HepG2 (cell line): ENCODE data around the gene GPAM. TPM values are rescaled to one million over a fixed set of nuclear protein-coding genes. Genes with fewer than 3 reads are reported as not detected.

Experiments used
- ATAC-seq: fragments of 200-7000 bp; cut with Tn5 transposase; 3 replicates; pipeline ENCODE4 v1.9.1; 2020; ENCODE audit warnings: mild to moderate bottlenecking, moderate library complexity
- BruUV-seq: library from RNA; stranded (reverse); fragments of 400-500 nt; replicated peaks from 2 replicates; lab custom pipeline; 2021; lab: Mats Ljungman, UMichigan
- CTCF ChIA-PET: fragments of 300-600 bp; formaldehyde crosslinking; extraction: SDS; loops from one replicate; lab custom pipeline; 2021; ENCODE audit warnings: low total read pairs, inconsistent platforms, low intra/inter-chr PET ratio; lab: Yijun Ruan, JAX
- POLR2A ChIA-PET: fragments of 350-600 bp; sonication (Branson Sonifier 250); formaldehyde crosslinking; loops from one replicate; lab custom pipeline; 2020; ENCODE audit warnings: antibody characterized with exemption, inconsistent platforms; lab: Yijun Ruan, JAX
- DNase-seq: peaks from one replicate; pipeline ENCODE4 v3.0.0-alpha.2; 2015; ENCODE audit warnings: low spot score
- FAIRE-seq: peaks from 3 replicates; lab custom pipeline; 2011; peaks lifted over from hg19 to GRCh38; lab: Jason Lieb, UNC
- H2AFZ ChIP-seq: one replicate; pipeline ENCODE4 v1.6.1; 2011; ENCODE audit warnings: low read length, inconsistent platforms
- H3K27ac ChIP-seq: fragments of 300-600 bp; 3 replicates; pipeline ENCODE4 v1.8.0; 2011; ENCODE audit warnings: mixed run types, mild to moderate bottlenecking, mixed read lengths, low read length, inconsistent platforms; ENCODE audit not compliant: insufficient read depth; ENCODE audit errors: extremely low read length
- H3K27me3 ChIP-seq, 2 experiments: fragments of 200-600 bp in 1 of 2; 2 replicates in 1 of 2; 3 replicates in 1 of 2; pipeline versions ENCODE4 v1.6.0 to v1.8.0; 2011; ENCODE audit warnings: low read length in 2 of 2, mild to moderate bottlenecking in 2 of 2, moderate library complexity in 2 of 2, inconsistent platforms in 1 of 2; ENCODE audit not compliant: insufficient read depth in 2 of 2, control insufficient read depth in 1 of 2
- H3K36me3 ChIP-seq, 2 experiments: fragments of 200-600 bp in 1 of 2; replicated peaks in 1 of 2; 2 replicates in 1 of 2; 3 replicates in 1 of 2; pipeline versions ENCODE4 v1.5.1 to v1.8.0; 2011; ENCODE audit warnings: low read length in 2 of 2, inconsistent platforms in 1 of 2; ENCODE audit not compliant: insufficient read depth in 2 of 2, control insufficient read depth in 1 of 2
- H3K4me1 ChIP-seq: 2 replicates; pipeline ENCODE4 v1.5.1; 2012; ENCODE audit warnings: low read length, inconsistent platforms; ENCODE audit not compliant: insufficient read depth
- H3K4me2 ChIP-seq: 2 replicates; pipeline ENCODE4 v1.6.0; 2011; ENCODE audit warnings: low read depth, low read length, inconsistent platforms
- H3K4me3 ChIP-seq, 3 experiments: fragments of 200-600 bp in 1 of 3; sonication (generic), shearing (Covaris generic) in 1 of 3; replicated peaks in 1 of 3; 2 replicates each; pipeline ENCODE4 v1.5.1; 2011 to 2016; ENCODE audit warnings: low read length in 3 of 3, inconsistent platforms in 2 of 3, low read depth in 2 of 3, mild to moderate bottlenecking in 2 of 3, control low read depth in 1 of 3, mixed read lengths in 1 of 3; ENCODE audit not compliant: insufficient read depth in 1 of 3
- H3K79me2 ChIP-seq: one replicate; pipeline ENCODE4 v1.6.1; 2011; ENCODE audit warnings: low read length, inconsistent platforms; ENCODE audit not compliant: insufficient read depth
- H3K9ac ChIP-seq: 2 replicates; pipeline ENCODE4 v1.6.0; 2011; ENCODE audit warnings: mild to moderate bottlenecking, low read depth, low read length, inconsistent platforms; ENCODE audit not compliant: insufficient read depth
- H3K9me3 ChIP-seq: 2 replicates; pipeline ENCODE4 v1.5.1; 2012; ENCODE audit warnings: mild to moderate bottlenecking, low read length
- H4K20me1 ChIP-seq: 2 replicates; pipeline ENCODE4 v1.6.0; 2011; ENCODE audit warnings: inconsistent platforms, mild to moderate bottlenecking, low read length, moderate library complexity; ENCODE audit not compliant: insufficient read depth
- CREM ChIP-seq, 2 experiments: sonication (generic) in 1 of 2; formaldehyde crosslinking in 1 of 2; IDR thresholded peaks; 2 replicates each; pipeline versions ENCODE4 v1.4.0 to v1.6.1; 2016 to 2020; ENCODE audit warnings: antibody characterized with exemption in 1 of 2, mild to moderate bottlenecking in 1 of 2, missing genetic modification reagents in 1 of 2
- FIP1L1 ChIP-seq: fragments of 200-400 bp; formaldehyde crosslinking; IDR thresholded peaks from 2 replicates; pipeline ENCODE4 v1.6.1; 2018; ENCODE audit warnings: low read depth, mild to moderate bottlenecking, low read length, moderate library complexity, borderline replicate concordance; ENCODE audit not compliant: insufficient read depth
- FOXA3 ChIP-seq: IDR thresholded peaks from 2 replicates; pipeline ENCODE4 v1.6.1; 2016; ENCODE audit warnings: missing genetic modification reagents, missing compliant biosample characterization
- HDAC2 ChIP-seq: sonication (generic); formaldehyde crosslinking; IDR thresholded peaks from 2 replicates; pipeline ENCODE4 v1.4.0; 2020; ENCODE audit warnings: missing genetic modification reagents
- HMG20A ChIP-seq: IDR thresholded peaks from 2 replicates; pipeline ENCODE4 v1.6.1; 2016; ENCODE audit warnings: borderline replicate concordance
- HNF4A ChIP-seq: sonication (generic); formaldehyde crosslinking; IDR thresholded peaks from 2 replicates; pipeline ENCODE4 v1.4.0; 2020; ENCODE audit warnings: missing genetic modification reagents
- NCOA2 ChIP-seq: sonication (generic); formaldehyde crosslinking; IDR thresholded peaks from 2 replicates; pipeline ENCODE4 v1.8.0; 2022; ENCODE audit warnings: inconsistent platforms
- NR2F1 ChIP-seq, 2 experiments: fragments of 450-650 bp in 1 of 2; formaldehyde crosslinking in 1 of 2; IDR thresholded peaks; 2 replicates each; pipeline versions ENCODE4 v1.5.0 to v1.6.1; 2016 to 2020; ENCODE audit warnings: mild to moderate bottlenecking in 1 of 2, missing compliant biosample characterization in 1 of 2, missing genetic modification reagents in 1 of 2, moderate library complexity in 1 of 2
- NR2F6 ChIP-seq, 2 experiments: IDR thresholded peaks; 2 replicates each; pipeline ENCODE4 v1.6.1; 2016; ENCODE audit warnings: antibody characterized with exemption in 1 of 2, mild to moderate bottlenecking in 1 of 2
- SOX6 ChIP-seq, 2 experiments: fragments of 450-650 bp in 1 of 2; sonication (generic) in 1 of 2; formaldehyde crosslinking in 1 of 2; IDR thresholded peaks; 2 replicates each; pipeline versions ENCODE4 v1.4.0 to v1.6.1; 2017 to 2020; ENCODE audit warnings: antibody characterized with exemption in 1 of 2, mild to moderate bottlenecking in 1 of 2, missing genetic modification reagents in 1 of 2
- ZBTB3 ChIP-seq: sonication (generic); formaldehyde crosslinking; IDR thresholded peaks from 2 replicates; pipeline ENCODE4 v1.4.0; 2020; ENCODE audit warnings: low read depth, mild to moderate bottlenecking, moderate library complexity, missing genetic modification reagents, borderline replicate concordance
- ZBTB4 ChIP-seq: sonication (generic); formaldehyde crosslinking; IDR thresholded peaks from 2 replicates; pipeline ENCODE4 v1.4.0; 2020; ENCODE audit warnings: missing genetic modification reagents, mild to moderate bottlenecking, borderline replicate concordance
- ZNF597 ChIP-seq: sonication (generic); formaldehyde crosslinking; IDR thresholded peaks from 2 replicates; pipeline ENCODE4 v1.5.0; 2020; ENCODE audit warnings: missing genetic modification reagents
- ZNF784 ChIP-seq: sonication (generic); formaldehyde crosslinking; IDR thresholded peaks from 2 replicates; pipeline ENCODE4 v1.5.1; 2020; ENCODE audit warnings: missing genetic modification reagents, mild to moderate bottlenecking, borderline replicate concordance
- ZNF83 ChIP-seq: sonication (generic); formaldehyde crosslinking; IDR thresholded peaks from 2 replicates; pipeline ENCODE4 v1.4.0; 2020; ENCODE audit warnings: missing genetic modification reagents, mild to moderate bottlenecking, borderline replicate concordance
- WGBS: methylation state at CpG from one replicate; pipeline ENCODE4 v1.1.6; 2017; ENCODE audit warnings: low lambda C conversion rate; 5-methylcytosine and 5-hydroxymethylcytosine counted together
- in situ Hi-C: cut with HindIII; loops from 2 replicates; pipeline ENCODE4 v1.10.0; 2017; ENCODE audit warnings: low pct_unique_long_range_greater_than_20kb; ENCODE audit not compliant: extremely low pct_ligation_motif_present
- intact Hi-C: fragments of 100-400 bp; cut with micrococcal nuclease; formaldehyde crosslinking; loops from one replicate; pipeline ENCODE4 v1.10.0; 2022; ENCODE audit not compliant: unreplicated experiment
- polyA plus RNA-seq, 8 experiments: library from polyadenylated mRNA; depleted of rRNA in 3 of 8; stranded (reverse) in 7 of 8; unstranded in 1 of 8; fragments of >200 nt; fragmentation: Illumina TruSeq in 4 of 8; extraction: Trizol in 4 of 8; gene quantifications; 2 replicates each; pipeline versions ENCODE4 v1.2.1 to v1.2.3, GENCODE V29; 2011 to 2016; ENCODE audit warnings: low read depth in 4 of 8, missing spikeins in 1 of 8, mixed read lengths in 1 of 8; ENCODE audit not compliant: insufficient read depth in 1 of 8
- total RNA-seq, 5 experiments: library from RNA; depleted of rRNA; stranded (reverse); fragments of >200 nt; fragmentation: Illumina TruSeq; extraction: Trizol; gene quantifications; 2 replicates each; pipeline ENCODE4 v1.2.3, GENCODE V29; 2016; ENCODE audit warnings: low read depth in 1 of 5
- TF ChIP-seq, protein P1 (sequence below): sonication (generic); formaldehyde crosslinking; IDR thresholded peaks from 2 replicates; pipeline ENCODE4 v1.5.0; 2020; ENCODE audit warnings: mild to moderate bottlenecking, missing genetic modification reagents, moderate library complexity

GPAM gene
- total and polyA plus RNA-seq, 2 of the 13 experiments (the other 11 are each of a cell fraction or from before 2014, with no cell fraction given) = 36.8 to 140 TPM

DNA sequence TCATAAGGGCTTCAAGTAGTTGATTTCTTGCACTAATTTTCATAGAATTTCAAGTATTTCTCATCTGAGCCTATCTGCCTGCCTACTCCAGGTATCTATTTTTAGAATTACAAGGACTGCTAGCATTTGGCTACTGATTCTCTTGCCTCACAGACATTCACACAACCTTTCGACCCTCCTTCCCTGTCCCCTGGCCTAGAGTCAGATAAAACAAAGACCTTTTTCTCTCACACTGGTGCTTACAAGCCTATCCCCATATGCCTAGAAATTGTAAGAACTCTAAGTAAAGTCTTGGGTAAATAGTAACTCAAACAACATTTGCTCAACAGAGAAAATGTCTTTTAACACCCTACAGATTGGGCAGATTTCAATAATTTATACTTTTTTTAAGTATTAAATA is 6.3 kb downstream of the GPAM start:
- 17% methylated on average over 1 of the region's 1 CpG for WGBS
- Histone ChIP-seq H3K27ac (peak overlapping the region; percentile 69), H3K4me3 (no peak overlapping the region), H3K79me2 (peaks cover 32% of the 10 kb centered on the region), H3K4me1 (peaks cover 59% of the 10 kb centered on the region), H4K20me1 (no peaks in the 10 kb centered on the region), H3K36me3 (peaks cover 8 to 73% of the 10 kb centered on the region in 2 experiments), H3K9ac (no peak overlapping the region), H3K9me3 (no peaks in the 10 kb centered on the region), H2AFZ (no peak overlapping the region), H3K4me2 (peak overlapping the region; percentile 29; the same call in 1 of the 2 replicates), H3K27me3 (no peaks in the 10 kb centered on the region)
- no TSS peak for BruUV-seq
- peak; percentile 96 for ATAC-seq
- DNase-seq = peak; percentile 92
- FAIRE-seq = peak; percentile 89
- CTCF ChIA-PET = no interaction called here
- in situ Hi-C loops (loop anchor here (10.0 kb wide), 1 partner anchor 128 kb away; no protein-coding TSS in a partner anchor), intact Hi-C loops (loop anchor here (1.0 to 2.0 kb wide), 3 partner anchors 50 to 138 kb away; no protein-coding TSS in a partner anchor)
- POLR2A ChIA-PET = interaction anchor here (0.8 kb wide), 1 partner anchor 109 kb away, joined by 3 read pairs; no protein-coding TSS in a partner anchor
- TF ChIP-seq, protein P1, sequence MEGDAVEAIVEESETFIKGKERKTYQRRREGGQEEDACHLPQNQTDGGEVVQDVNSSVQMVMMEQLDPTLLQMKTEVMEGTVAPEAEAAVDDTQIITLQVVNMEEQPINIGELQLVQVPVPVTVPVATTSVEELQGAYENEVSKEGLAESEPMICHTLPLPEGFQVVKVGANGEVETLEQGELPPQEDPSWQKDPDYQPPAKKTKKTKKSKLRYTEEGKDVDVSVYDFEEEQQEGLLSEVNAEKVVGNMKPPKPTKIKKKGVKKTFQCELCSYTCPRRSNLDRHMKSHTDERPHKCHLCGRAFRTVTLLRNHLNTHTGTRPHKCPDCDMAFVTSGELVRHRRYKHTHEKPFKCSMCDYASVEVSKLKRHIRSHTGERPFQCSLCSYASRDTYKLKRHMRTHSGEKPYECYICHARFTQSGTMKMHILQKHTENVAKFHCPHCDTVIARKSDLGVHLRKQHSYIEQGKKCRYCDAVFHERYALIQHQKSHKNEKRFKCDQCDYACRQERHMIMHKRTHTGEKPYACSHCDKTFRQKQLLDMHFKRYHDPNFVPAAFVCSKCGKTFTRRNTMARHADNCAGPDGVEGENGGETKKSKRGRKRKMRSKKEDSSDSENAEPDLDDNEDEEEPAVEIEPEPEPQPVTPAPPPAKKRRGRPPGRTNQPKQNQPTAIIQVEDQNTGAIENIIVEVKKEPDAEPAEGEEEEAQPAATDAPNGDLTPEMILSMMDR (CRISPR knock-in tag) = no peak
- TF ChIP-seq FOXA3 (CRISPR knock-in tag) (peak; percentile 60; the same call in 1 of the 2 replicates), ZNF597 (CRISPR knock-in tag) (no peak), HDAC2 (CRISPR knock-in tag) (peak; percentile 47; the same call in 1 of the 2 replicates), ZBTB3 (CRISPR knock-in tag) (no peak), HNF4A (peak; percentile 69), ZBTB4 (CRISPR knock-in tag) (no peak), HMG20A (CRISPR knock-in tag) (peak; percentile 62; the same call in 1 of the 2 replicates), NR2F6 (IDR thresholded peaks at IDR 0.05) (peak; percentile 26; the same call in 1 of the 2 replicates), NR2F6 (CRISPR knock-in tag; IDR thresholded peaks at IDR 0.05) (peak; percentile 60; the same call in 1 of the 2 replicates), NR2F1 (CRISPR knock-in tag; IDR thresholded peaks at IDR 0.05) (peak in 1 of 2 experiments; percentile 22; a peak in 1 of 4 replicates), FIP1L1 (no peak), ZNF784 (CRISPR knock-in tag) (no peak), CREM (IDR thresholded peaks at IDR 0.05) (peak; percentile 56; the same call in 1 of the 2 replicates), CREM (CRISPR knock-in tag; IDR thresholded peaks at IDR 0.05) (no peak), ZNF83 (CRISPR knock-in tag) (no peak), SOX6 (IDR thresholded peaks at IDR 0.05) (no peak), SOX6 (CRISPR knock-in tag; IDR thresholded peaks at IDR 0.05) (peak; percentile 58), NCOA2 (peak; percentile 56; the same call in 1 of the 2 replicates)
